Putamen (tissue), 1 donor: Measurements from ENCODE around the gene FKBP11.
"Not testable (repeated sequence)": the region's sequence is repeated elsewhere in the genome, so short reads cannot be mapped to it uniquely, and the experiment has no call there.

Source experiments
- DNase-seq: peaks from one replicate; pipeline ENCODE4 v3.0.0-alpha.2; 2016; ENCODE audit warnings: low spot score

Gene FKBP11

GRCh38 chr12:48903982-48904411 lies 21.3 kb downstream of the FKBP11 start:
- DNase-seq, result peak; percentile 65

GRCh38 chr12:48903363-48903981 lies 21.8 kb downstream of the FKBP11 start:
- DNase-seq, result no peak

- no peak for DNase-seq
Observed at GRCh38 chr12:48901278-48901677, 24.0 kb downstream of the FKBP11 start.

- no peak for DNase-seq
Observed at GRCh38 chr12:48899651-48900050, 25.6 kb downstream of the FKBP11 start.

GRCh38 chr12:48894271-48894670 lies 31.0 kb downstream of the FKBP11 start:
- DNase-seq, result no peak

- DNase-seq, result peak; percentile 82
Observed at GRCh38 chr12:48890657-48891418, 34.5 kb downstream of the FKBP11 start.

- no peak for DNase-seq
Observed at GRCh38 chr12:48889679-48890078, 35.6 kb downstream of the FKBP11 start.

GRCh38 chr12:48883305-48884161 lies 41.8 kb downstream of the FKBP11 start:
- no peak for DNase-seq

- DNase-seq, result no peak
Observed at GRCh38 chr12:48882972-48883304, 42.4 kb downstream of the FKBP11 start.

- DNase-seq, result no peak
Observed at GRCh38 chr12:48882315-48882687, 43.0 kb downstream of the FKBP11 start.

- DNase-seq, result no peak
Observed at GRCh38 chr12:48881686-48882314, 43.5 kb downstream of the FKBP11 start.

GRCh38 chr12:48880647-48881046 lies 44.6 kb downstream of the FKBP11 start:
- DNase-seq, result no peak

- DNase-seq, result no peak
Observed at GRCh38 chr12:48878548-48878947, 46.7 kb downstream of the FKBP11 start.

- no peak for DNase-seq
Observed at GRCh38 chr12:48875944-48876515, 49.3 kb downstream of the FKBP11 start.

- not testable (repeated sequence) for DNase-seq
Observed at GRCh38 chr12:48873534-48873933, 51.8 kb downstream of the FKBP11 start.

GRCh38 chr12:48873096-48873495 lies 52.2 kb downstream of the FKBP11 start:
- no peak for DNase-seq
